ENCODE results near the gene GTF3C4.
A peak's percentile ranks its signal among the peaks of the same experiment; 100 is the strongest.

GTF3C4 gene

DNA sequence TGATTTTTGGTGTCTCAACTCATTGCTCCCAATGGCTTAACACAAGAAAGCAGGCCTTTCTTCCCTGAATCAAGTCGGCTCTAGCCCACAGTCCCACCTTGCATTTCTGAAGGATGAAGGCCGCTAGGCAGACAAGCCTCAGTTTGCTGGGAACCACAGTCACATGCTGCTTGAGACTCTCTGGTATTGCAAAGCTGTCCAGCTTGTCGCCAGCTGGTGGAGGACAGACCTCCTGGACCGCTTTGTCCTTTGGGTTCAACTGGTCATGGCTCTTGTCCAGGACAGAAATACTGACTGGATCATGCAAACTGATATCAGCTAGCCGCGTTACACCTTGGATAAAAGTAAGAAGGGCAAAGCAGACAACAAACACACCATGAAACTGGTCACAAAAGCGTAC is 23.5 kb upstream of the GTF3C4 start:
- no peak for DNase-seq (ENCODE audit: low read depth in 2 of 2)
- TF ChIP-seq, protein P1, sequence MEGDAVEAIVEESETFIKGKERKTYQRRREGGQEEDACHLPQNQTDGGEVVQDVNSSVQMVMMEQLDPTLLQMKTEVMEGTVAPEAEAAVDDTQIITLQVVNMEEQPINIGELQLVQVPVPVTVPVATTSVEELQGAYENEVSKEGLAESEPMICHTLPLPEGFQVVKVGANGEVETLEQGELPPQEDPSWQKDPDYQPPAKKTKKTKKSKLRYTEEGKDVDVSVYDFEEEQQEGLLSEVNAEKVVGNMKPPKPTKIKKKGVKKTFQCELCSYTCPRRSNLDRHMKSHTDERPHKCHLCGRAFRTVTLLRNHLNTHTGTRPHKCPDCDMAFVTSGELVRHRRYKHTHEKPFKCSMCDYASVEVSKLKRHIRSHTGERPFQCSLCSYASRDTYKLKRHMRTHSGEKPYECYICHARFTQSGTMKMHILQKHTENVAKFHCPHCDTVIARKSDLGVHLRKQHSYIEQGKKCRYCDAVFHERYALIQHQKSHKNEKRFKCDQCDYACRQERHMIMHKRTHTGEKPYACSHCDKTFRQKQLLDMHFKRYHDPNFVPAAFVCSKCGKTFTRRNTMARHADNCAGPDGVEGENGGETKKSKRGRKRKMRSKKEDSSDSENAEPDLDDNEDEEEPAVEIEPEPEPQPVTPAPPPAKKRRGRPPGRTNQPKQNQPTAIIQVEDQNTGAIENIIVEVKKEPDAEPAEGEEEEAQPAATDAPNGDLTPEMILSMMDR (IDR thresholded peaks at IDR 0.05; ENCODE audit: low read depth, low read length), result no peak
- no peak overlapping the region for H3K4me3 ChIP-seq (replicated peaks in 1 of 2; ENCODE audit: low read depth in 2 of 2, low read length in 2 of 2)

DNA sequence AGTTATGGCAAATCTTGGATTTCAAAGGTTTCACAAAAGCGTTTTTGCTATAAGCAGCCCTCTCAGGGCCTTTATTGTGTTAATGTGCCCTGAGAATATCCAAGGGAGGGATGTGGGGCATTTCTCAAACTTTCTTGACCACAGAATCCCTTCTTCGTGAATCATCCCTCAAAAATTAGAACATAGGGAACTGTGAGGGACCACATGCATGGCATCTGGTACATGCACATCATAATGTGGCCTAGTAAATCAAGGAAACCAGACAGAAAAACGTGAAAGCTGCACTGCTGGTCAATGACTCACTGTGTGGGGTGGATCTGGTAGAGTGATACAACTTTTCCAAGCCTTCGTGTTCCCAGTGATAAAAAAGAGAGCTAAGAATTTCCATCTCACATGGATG is 22.9 kb upstream of the GTF3C4 start:
- peak; percentile 86 to 96 for DNase-seq (ENCODE audit: low read depth in 2 of 2)
- no peak overlapping the region for H3K4me3 ChIP-seq (replicated peaks in 1 of 2; ENCODE audit: low read depth in 2 of 2, low read length in 2 of 2)
- TF ChIP-seq, protein P1 (IDR thresholded peaks at IDR 0.05; ENCODE audit: low read depth, low read length), result no peak

DNA sequence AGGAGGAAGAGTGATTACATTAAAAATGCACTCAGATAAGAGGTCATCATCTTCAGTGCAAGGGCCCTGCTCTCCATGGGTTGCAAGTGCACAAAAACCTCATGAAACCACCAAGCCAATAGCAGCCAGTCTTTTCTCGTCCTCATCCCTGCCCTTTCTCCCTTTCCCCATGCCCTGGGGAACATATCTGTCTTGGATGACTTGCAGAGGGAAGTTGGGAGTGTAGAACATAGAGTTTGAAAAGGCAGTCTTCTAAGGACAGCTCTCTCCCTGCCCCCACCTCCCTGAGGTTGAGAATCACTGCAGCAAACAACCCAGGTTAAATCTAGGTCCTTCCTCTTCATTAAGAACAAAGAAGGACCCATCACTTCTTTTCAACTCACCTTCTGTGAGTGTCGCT is 22.5 kb upstream of the GTF3C4 start:
- TF ChIP-seq, protein P1 (IDR thresholded peaks at IDR 0.05; ENCODE audit: low read depth, low read length), result no peak
- DNase-seq (ENCODE audit: low read depth in 2 of 2), result peak in 1 of 2 donors; percentile 22
- no peak overlapping the region for H3K4me3 ChIP-seq (replicated peaks in 1 of 2; ENCODE audit: low read depth in 2 of 2, low read length in 2 of 2)

- TF ChIP-seq, protein P1 (IDR thresholded peaks at IDR 0.05; ENCODE audit: low read depth, low read length), result no peak
- H3K4me3 ChIP-seq (replicated peaks in 1 of 2; ENCODE audit: low read depth in 2 of 2, low read length in 2 of 2), result no peak overlapping the region
- no peak for DNase-seq (ENCODE audit: low read depth in 2 of 2)
These were observed 22.0 kb upstream of the GTF3C4 start for GRCh38 chr9:132648283-132648682.

DNA sequence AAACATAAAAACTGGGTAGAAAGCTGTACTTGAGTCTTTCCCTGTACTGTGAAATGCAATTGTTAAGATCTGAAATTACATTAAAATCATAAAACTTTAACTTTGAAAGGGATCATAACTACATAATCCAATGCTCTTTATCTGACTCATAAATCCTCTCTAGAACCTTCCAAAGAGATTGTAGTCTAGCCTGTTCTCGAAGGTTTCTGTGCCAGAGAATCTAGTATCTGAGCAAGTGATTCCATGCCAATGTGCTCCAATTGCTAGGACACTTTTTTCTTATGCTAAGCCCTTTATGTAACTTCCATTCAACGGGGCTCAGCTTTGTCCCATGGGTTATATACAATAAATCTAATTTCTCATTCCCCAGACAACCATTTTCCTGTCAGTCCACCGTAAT is 21.6 kb upstream of the GTF3C4 start:
- no peak overlapping the region for H3K4me3 ChIP-seq (replicated peaks in 1 of 2; ENCODE audit: low read depth in 2 of 2, low read length in 2 of 2)
- TF ChIP-seq, protein P1 (IDR thresholded peaks at IDR 0.05; ENCODE audit: low read depth, low read length), result no peak
- no peak for DNase-seq (ENCODE audit: low read depth in 2 of 2)

- TF ChIP-seq, protein P1 (IDR thresholded peaks at IDR 0.05; ENCODE audit: low read depth, low read length), result peak; percentile 62
- H3K4me3 ChIP-seq (replicated peaks in 1 of 2; ENCODE audit: low read depth in 2 of 2, low read length in 2 of 2), result no peak overlapping the region
- DNase-seq (ENCODE audit: low read depth in 2 of 2), result peak; percentile 82 to 88
These were observed 19.0 kb upstream of the GTF3C4 start for GRCh38 chr9:132651259-132651658.

GRCh38 chr9:132656299-132656698 is 14.0 kb upstream of the GTF3C4 start:
- TF ChIP-seq, protein P1 (IDR thresholded peaks at IDR 0.05; ENCODE audit: low read depth, low read length), result no peak
- DNase-seq (ENCODE audit: low read depth in 2 of 2), result no peak
- H3K4me3 ChIP-seq (replicated peaks in 1 of 2; ENCODE audit: low read depth in 2 of 2, low read length in 2 of 2), result no peak overlapping the region
